ENCODE measurements around the gene PINK1.
"Not testable (repeated sequence)": the region's sequence is repeated elsewhere in the genome, so short reads cannot be mapped to it uniquely, and the experiment has no call there.

The PINK1 gene

DNA sequence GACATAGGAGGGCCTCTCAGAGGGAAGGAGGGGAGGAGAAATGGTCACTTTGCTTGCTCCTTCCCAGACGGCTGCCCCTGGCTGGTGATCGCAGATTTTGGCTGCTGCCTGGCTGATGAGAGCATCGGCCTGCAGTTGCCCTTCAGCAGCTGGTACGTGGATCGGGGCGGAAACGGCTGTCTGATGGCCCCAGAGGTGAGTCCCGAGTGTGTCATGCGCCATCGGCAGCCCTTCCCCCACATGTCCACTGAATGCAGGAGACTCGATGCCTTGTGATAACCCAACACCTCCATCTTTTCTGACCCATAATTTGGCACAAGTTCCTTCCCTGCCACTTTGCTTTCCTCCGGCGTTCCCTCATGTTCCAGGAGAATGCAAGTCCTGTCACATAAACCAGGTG, 15.2 kb downstream of the PINK1 start:
- no peak for DNase-seq

DNA sequence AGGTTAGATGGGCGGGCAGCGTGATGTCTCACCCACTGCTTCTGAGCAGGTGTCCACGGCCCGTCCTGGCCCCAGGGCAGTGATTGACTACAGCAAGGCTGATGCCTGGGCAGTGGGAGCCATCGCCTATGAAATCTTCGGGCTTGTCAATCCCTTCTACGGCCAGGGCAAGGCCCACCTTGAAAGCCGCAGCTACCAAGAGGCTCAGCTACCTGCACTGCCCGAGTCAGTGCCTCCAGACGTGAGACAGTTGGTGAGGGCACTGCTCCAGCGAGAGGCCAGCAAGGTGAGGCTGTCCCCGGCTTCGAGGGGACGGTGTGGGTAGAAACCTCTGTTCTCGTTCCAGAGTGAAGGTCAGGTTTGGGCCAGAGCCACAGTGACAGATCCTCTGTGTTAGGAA, 15.7 kb downstream of the PINK1 start:
- no peak for DNase-seq

DNA sequence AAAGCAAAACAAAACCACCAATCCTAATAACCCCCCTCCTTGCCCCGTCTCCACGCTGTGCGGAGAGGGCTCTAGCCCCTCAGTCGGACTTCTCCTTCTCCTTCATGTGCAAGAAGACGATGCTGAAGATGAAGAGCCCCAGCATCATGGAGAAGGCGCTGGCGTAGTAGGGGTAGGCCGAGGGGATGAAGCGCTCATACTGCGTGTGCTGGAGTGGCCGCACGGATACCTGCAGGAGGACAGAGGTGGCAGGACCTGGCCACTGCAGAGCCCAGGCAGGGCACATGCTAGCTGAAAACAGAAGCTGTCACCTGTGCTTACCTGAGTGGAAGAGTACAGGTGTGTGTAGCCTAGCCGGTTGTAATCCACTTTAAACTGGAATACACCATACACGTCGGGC, 19.0 kb downstream of the PINK1 start:
- no peak for DNase-seq

DNA sequence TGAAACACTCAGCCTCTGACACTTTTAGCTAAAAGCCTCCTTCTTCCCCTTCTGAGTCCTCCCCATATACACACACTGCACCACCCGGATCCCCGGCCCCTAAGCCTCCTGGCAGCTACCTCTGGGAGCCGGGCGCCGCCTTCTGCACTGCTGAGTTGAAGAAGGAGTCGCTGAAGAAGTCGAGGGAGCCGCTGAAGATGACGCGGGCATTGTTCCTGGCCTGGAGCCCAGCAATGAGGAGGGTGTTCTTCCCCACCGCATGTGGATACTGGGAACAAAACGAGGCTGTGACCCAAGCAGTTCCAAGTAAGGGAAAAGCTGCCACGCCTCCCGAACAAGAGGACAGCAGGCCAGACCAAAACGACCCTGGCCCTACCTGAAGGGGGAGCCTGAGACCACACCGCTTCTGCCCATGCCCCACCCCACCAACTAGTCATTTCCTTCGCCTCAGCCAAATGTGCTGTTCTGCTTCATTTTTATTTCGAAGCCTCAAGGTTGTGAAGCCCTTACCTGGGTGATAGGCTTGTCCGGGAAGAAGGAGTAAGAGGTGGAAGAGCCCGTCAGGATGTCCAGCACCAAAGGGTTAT, 20.9 kb downstream of the PINK1 start:
- DNase-seq, result no peak

DNA sequence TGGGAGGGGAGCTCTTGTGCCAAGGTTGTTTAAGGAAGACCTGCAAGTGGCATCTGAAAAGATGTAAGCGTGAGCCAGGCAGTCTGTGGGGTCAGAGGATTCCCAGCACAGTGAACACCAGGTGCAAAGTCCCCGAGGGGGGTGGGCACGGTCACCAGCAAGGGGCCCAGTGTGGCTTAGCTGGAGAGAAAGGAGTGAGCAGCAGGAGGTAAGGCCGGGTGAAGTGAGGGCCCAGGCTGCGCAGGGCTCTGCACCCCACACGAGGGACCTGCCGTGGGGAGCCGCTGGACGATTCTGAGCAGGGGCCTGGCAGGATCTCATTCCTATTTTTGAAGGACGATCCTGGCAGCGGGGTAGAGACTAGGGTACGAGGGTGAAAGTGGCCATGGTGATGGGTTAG, 23.8 kb downstream of the PINK1 start:
- no peak for DNase-seq

DNA sequence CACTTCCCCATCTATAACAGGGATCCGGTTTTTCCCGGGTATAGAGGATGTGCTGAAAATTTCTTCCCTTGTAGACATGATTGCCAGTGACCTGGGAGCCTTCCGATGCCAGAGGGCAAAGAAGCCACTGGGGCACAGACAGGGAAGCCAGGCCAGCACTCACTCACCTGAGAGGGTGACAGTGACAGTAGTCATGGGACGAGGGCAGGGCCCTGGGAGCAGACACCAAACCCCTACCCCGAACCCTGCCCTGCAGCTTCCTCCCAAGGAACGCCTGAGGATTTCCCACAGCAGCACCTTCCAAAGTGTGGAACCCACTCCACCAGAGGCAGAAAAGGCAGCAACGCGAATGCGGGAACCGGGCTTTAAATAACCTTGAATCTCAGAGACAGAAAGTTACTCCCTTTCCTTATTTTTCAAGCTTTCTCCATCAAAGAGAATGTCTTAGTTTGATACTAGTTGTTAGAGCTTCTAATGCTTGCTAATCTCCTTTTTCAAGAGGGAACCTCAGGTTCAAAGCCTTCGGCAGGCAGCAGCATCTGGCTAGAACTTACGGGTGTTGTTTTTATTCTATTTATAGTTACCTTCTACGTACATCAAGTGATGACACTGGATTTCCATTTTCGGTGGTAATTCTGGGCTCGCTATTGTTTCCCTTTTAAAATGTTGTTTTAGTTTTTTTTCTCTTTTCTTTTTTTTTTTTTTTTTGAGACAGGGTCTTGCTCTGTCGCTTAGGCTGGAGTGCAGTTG, 25.1 kb downstream of the PINK1 start:
- DNase-seq, result no peak

DNA sequence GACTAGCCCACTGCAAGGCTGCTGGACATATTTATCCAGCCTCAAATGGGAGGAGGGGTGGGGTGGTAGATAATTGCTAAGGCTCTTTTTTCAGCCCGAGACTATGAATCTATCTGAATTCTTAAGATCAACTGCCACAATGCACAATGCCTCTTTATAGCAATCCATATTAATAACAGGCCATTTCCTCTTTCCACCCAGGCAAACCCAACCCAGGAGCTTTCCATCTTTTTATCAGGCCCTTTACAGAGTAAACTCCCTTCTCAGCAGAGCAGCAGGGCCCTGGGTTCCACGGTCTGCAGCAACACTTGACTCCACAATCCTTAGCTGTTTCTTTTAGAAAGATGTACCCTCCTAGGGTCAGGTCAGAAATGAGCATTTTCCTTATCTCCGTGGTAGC, 27.1 kb downstream of the PINK1 start:
- DNase-seq, result no peak

DNA sequence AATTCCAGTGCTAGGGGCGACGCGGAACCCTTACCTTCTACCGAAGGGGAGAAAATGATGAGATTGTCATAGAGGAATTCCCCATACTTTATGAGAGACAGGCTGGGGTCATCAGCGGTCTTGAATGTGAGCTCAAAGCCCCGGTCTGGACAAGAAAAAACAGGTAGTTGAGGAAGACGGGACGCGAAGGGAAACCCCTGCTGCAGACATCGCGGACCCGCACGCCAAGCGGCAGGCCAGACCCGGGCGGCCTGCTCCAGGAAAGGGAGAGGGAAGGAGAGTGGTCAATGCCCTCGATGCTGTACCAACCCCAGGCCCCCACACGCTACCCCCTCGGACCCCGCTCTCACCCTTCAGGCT, 27.6 kb downstream of the PINK1 start:
- DNase-seq, result no peak

DNA sequence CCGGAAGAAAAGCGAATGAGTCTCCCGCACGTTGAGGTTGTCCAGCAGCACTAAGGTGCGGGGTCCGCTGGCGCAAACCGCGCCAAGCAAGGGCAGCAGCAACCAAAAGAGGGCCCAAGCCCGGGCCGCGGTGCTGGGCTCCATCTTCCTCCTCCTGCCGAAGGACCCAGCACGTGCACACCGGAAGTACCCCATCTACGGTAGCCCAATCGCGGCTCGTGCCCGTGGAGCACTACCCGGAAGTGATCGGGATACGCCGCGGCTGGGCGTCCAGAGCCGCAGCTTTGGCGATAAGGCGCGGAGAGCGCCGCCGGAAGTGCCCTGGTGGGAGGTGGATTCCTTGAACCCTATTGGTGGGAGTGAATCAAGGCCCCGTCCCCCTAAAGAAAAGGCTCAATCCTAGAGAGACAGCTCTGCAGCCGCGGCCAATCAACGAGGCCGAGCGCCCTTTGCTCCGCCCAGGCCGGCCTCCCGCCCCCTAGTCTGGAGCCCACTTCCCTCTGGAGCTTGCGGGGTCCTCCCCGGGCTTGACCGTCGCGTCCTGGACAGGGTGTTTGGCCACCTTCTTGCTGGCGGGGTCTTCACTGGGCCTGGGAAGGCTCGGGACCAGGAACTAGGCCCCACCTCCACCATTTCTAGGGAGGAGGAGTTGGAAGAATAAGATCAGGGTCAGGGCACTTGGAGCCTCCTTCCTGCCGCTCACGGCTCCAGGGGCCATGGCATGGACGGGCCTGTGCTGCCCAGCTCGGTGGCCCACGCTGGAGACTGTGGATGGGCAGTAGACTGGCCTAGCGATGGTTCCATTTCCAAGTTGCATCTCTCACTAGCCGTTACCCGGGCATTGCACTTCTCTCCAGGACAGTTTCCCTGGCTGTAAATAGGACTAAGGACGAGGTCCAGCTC, 28.2 kb downstream of the PINK1 start, which contains the start of gene DDOST:
DDOST (minus strand) TSS at position 163 of the 903 bp plus-strand sequence; CDS start at position 144, 19 bp downstream.
- DNase-seq, result peak; percentile 93

DNA sequence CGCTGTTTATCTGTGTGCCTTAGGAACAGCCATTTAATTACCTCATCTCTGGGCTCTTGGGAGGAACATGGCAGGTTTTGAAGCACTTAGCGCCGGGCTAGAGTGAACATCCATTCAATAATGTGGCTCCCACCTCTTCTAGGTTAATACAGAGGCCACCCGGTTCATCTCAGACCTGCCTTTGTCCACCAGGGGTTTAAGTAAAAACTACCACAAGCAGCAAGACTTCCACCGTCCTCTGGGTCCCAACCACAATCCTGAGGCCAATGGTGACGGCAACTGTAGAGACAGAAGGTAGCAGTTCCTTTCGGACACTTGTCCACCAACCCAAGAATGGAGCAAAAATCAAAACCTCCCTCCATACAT, 28.8 kb downstream of the PINK1 start:
- no peak for DNase-seq

DNA sequence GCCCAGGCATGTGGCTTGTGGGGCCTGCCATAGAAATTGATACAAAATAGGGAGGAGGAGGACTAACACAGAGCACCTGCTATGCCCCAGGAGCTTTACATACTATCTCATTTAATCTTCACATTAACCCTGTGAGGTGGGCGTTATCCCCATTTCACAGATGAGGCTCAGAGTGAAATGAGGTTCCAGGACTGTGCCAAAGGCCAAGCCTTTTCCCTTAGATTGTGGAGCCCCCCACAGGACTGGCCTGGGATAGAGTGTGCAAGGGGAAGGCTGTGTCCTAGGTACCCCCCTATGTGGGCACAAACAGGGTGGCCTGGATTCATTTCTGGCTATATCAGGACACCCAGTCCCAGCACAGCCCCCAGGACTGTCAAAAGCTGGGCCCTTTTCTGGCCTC, 30.1 kb downstream of the PINK1 start:
- no peak for DNase-seq

DNA sequence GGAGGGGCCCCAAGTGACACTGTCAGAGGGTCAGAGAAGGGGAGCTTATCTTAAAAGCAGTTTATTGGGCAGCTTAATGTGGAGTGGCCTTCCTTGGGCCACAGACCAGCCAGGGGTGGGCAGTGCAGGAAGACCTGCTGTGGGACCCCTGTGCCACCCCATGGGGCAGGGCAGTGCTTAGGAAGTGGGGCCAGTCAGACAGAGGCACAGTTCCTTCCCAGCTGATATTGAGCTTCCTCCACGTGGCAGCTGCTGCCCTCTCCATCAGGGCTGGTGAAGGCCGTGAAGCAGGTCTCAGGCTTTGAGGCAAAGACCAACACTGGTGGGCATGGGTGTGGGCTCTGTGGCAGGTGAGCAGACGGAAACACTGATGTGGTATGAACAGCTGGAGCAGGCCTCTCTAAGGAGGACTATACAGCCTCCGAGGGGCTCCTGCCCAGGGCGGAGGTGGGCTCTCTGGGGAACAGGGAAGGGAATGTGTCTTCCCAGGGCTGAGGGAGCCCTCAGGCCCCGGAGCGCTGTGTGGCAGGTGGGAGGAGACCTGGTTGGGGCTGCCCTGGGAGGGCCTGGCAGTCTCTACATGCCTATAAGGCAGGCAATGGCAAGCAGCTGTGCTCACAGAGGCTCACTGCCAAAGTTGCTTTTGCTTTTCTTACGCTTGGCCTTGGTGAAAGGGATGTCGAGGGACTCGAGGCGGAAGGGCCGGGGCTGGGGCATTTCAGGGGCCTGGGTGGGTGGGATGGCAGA, 30.9 kb downstream of the PINK1 start:
- no peak for DNase-seq

DNA sequence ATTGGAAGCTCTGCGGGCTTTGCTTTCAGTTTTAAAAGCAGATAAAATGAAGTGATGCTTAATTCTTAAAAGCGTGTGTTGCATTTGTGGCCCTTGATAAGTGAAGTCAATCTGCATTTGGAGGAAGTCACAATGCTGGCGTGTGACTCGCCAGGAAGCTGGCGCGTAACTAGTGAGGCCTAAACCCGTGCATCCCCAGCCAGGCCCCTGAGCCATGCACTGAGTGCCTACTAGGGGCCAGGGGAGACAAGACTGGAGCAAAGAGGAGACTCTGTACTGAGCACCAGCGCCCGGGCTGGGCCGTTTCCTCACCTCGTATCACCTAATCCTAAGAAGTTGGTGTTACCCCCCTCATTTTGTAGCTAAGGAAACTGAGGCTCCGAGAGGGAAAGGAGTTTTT, 32.5 kb downstream of the PINK1 start:
- DNase-seq, result no peak

DNA sequence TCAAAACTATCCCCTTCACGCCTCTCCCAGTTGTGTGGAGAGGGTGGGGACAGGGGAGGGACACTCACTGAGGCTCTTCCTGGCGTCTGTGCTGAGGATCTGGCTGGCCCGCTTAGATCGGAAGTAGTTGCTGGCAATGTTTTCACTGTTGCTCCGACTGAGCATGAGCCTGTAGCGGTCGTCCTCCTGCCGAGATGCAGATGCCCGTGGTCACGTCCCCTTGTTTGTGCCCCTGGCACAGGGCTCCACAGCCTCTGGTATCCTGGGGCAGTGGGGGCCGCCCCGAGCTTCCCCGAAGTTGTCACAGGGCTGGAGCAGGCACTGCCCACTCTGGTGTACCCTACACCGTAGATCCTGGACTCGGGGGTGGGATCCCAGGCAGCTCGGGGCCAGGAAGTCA, 32.9 kb downstream of the PINK1 start:
- no peak for DNase-seq

DNA sequence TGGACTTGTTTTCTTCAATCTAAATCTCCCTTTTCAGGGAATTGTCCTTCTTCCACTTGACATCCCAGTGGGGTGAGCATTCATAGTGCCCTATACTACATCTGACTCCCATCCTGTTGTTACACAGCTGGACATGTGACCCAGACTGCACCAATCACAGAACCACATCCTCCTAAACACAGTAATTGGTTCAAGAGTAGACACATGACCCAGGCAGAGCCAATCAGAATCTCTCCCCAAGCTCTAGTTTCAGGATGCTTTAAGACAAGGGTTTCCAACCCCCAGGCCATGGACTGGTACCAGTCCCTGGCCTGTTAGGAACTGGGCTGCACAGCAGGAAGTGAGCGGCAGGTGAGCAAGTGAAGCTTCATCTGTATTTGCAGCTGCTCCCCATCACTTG, 33.5 kb downstream of the PINK1 start:
- DNase-seq, result no peak

DNA sequence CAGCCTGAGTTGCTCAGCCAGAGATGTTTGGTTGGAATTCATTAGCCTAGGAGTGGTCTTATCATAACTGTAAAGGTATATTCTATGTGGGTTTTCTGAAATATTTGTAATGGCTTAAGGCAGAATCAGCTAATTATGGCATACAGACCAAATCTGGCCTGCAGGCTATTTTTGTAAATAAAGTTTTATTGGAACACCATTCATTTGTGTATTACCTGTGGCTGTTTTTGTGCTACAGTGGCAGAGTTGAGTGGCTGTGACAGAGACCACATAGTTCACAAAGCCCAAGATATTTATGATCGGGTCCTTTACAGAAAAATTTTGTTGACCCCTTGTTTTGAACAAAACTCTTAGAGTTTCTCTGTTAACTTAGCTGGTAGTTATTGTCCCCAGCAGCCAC, 35.3 kb downstream of the PINK1 start:
- DNase-seq, result no peak

DNA sequence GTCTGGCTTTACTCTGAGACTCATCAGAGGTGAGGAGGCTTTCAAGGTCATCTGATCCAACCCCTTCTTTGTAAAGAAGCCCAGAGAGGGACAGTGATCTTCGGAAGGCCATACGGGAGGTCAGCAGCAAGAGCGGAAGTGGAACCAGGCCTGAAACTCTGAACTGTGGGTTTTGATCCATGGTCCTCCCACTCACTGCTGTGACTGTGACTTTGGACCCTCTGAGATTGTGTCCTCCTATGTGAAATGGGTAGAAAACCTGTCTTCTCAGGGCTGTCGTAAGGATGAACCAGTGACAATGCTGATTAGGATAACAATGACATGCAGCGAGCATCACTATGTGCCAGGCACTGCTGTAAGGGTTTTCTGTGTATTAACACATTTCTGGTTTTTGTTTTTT, 37.7 kb downstream of the PINK1 start:
- DNase-seq, result no peak

DNA sequence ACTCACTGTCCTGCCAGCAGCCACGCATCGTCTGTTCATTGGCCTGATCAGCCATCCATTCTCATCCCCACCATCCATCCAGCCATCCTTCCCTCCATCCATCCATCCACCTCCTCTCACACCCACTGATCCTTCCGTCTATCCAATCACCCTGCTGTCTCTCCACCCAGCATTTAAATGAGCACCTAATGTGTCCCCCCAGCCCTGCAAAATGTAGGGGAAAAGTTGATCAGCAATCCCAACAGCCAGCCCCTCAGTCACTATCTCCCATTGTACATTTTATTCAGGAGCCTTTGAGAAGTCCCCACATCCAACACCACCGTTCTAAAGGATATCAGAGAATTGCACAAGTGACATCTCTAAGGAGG, 39.0 kb downstream of the PINK1 start:
- no peak for DNase-seq

DNA sequence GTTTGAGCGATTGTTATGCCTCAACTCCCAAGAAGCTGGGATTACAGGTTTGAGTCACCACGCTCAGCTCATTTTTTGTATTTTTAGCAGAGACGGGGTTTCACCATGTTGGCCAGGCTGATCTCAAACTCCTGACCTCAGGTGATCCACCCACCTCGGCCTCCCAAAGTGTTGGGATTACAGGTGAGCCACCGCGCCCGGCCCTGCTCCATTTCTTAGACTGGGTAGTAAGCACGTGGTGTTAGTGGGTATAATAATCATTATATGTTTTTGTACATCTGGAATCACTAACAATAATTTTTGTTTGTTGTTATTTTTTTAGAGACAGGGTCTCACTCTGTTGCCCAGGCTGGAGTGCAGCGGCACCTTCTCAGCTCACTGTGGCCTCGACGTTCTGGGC, 40.4 kb downstream of the PINK1 start:
- not testable (repeated sequence) for DNase-seq

DNA sequence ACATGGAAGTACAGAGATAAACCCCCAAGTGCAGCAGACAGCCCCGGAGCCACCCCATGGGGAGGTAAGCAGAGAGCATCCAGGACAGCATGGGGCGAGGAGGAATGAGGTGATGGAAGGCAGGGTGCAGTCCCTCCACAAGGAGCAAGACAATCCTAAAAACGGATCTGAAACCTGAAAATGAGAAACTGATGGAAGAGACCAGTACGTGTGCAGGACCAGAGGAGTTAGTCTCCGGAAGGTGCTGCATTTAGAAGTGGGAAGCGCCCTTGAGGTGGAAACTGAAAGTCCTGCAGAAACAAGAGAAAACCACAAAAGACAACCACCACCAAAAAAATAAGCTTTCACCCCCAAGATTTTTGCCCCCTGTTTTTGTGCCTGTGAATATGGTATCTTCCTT, 45.3 kb downstream of the PINK1 start:
- no peak for DNase-seq

DNA sequence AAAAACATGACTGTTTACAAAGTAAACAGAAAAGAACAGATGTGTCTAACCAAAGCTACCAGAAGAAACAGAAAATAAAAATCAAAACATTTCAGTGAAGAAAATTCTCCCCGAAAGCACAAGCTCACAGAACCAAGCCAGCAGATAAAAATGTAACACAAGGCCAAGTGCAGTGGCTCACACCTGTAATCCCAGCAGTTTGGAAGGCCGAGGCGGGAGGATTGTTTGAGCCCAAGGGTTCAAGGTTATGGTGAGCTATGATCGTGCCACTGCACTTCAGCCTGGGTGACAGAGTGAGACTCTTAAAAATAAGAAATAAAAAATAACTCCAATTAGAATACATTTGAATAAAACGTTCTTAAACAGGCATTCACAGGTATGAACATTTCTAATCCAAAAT, 47.0 kb downstream of the PINK1 start:
- no peak for DNase-seq

DNA sequence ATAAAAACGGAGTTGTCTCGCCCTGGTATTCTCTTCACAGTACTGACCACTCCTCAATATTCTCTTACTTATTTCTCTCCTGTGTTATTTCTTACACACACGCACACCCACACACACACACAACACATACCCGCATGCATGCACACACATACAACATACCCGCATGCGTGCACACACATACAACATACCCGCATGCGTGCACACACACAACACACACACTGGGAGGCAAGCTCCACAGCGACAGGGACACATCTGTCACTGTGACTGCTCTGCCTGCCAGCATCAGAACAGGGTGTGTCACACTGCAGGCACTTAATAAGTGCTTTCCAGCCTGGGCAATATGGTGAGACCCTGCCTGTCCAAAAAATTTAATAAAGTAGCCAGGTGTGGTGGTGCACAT, 48.7 kb downstream of the PINK1 start:
- no peak for DNase-seq

DNA sequence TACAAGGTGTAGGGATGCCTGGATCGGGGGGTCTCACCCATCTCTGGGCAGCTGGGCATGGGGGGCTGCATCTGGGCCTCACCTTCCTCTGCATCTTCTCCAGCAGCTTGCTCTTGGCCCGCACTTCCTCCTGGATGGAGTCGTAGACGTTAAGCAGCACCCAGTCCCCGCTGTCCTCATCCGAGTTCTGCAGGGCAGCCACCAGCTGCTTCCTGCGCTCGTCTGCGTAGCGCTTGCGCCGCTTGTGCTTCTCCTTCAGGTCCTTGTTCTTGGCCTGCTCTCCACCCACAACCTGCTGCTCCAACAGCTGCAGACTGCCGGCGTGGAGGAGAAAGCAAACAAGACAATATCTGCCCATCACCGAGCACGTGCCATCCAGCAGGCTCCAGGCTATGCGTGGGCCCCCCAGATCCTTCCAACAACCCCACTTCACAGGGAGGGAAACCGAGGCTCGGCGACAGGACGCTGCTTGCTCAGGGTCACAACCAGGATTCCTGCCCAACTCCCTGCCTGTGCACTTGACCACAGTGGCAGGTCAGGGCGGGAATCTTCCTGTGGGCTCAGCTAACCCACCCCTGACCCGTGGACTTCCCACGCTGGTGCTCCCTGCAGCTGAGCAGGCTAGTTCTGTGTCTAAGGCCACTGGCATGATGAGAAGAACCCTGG, 49.4 kb downstream of the PINK1 start:
- DNase-seq, result no peak
